NAMALWA (cell line): Measurements from ENCODE around the gene UCK2.

Experiments used
- DNase-seq: peaks from one replicate; pipeline ENCODE4 v3.0.0-alpha.2; 2015; ENCODE audit warnings: low spot score

Gene UCK2

DNA sequence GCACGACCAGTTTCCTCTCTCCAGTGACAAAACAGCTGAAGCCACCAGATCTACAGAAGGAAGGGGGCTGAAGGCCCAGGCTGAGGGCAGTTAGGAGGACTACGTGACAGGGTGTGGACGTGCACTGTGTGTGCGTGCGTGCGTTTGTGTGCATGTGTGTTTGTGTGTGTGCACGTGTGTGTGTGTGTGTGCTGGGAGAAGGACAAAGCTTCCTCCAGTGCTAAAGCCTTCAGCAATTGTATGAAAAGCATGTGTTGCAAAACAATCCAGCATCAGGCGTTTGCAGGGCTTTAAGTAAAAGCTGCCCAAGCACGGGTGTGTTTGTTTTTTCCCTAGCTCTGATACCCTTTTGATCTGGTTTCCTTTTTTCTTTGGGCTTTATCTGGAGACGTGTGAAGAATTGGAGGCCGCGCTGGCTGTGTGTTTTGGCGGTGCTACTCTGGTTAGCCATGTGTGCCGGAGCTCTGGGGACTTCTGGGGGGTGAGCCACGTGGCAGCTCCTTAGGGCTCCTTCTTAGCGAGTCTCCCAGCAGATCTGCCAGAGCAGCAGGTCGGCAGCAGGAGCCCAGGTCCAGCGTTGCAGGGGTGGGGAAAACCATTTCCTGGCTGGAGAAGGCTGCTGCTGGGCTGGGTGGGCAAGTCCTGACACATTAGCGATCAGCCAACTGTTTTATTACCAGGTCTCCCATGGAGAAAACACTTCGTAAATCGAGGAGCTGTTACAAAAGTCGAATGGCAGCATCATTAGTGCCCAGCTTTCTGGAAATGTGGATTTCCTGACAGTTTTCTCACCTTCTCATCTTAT, 73.4 kb downstream of the UCK2 start:
- DNase-seq, result no peak

- DNase-seq, result no peak
Measured at GRCh38 chr1:165902565-165902964, 75.2 kb downstream of the UCK2 start.

DNA sequence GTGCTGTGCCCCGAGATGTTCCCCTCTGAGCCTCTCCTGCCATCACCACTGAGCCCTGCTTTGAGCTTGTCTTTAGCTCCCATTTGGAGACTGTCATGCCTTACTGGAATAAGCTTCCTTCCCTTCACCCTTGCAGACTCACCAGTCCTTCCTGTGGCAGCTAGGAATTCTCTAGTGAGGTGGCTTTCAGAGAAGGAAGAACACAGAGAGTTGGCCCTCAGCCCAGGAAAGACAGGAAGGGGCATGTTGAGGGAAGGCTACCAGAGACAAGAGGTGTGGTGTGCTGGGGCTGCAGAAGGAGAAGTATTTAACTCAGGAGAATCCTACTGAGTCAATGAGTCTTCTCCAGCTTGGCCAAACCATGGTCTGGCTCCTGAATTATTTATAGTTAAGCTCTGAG, 76.3 kb downstream of the UCK2 start:
- no peak for DNase-seq

GRCh38 chr1:165904948-165905347, 77.5 kb downstream of the UCK2 start:
- DNase-seq, result no peak

- DNase-seq, result no peak
Measured at GRCh38 chr1:165905853-165906252, 78.4 kb downstream of the UCK2 start.

- no peak for DNase-seq
Measured at GRCh38 chr1:165907256-165907857, 79.9 kb downstream of the UCK2 start.

DNA sequence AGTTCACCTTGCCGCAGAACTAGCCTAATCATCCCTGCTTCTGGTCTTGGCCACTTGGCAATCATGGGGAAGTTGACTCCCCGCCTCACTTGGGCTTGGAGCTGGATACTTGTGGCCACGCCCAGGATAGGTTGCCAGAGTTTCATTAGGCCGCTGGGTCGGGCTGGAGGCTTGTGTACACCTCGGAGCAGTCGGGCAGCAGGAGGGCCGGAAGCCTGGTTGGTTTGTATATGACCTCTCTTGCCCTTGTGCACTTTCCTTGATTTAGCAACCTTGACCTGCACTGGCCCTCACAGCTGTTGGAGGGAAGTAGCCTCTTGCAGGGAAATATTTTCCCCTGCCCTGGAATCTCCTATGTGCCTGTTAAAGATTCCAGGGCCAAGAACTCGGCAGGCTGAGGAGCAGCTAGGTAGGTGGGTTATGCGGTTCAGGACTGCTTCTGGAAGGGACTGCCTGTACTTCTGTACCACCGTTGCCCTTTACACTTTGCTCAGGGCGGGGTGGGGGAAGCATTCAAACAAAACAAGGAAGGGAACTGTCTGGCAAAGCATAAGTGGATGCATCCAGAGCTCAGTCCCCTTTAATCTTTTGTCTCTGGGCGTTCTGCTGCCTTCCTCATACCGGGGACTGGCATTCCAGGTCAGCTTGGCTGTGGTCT, 83.5 kb downstream of the UCK2 start:
- DNase-seq, result no peak

- DNase-seq, result no peak
Measured at GRCh38 chr1:165911609-165912281, 84.3 kb downstream of the UCK2 start.

DNA sequence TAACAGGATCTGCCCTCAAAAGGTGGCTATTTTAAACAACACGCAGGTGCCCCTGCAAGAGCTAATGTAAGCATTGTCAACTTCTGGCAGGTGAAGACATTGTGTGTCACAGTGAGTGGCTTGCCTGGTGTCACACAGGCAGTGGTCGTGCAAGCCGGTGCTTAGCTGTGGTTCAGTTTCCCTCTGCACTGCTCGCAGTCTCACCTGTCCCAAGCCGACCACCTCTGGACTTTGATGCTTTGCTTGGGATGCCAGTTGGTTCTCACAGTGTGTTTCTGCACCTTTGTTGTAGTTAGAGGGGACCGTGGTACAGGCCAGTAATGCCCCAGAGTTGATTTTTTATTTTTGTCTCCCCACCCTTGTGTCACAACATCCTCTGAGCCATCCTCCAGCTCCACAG, 85.2 kb downstream of the UCK2 start:
- DNase-seq, result peak; percentile 16

DNA sequence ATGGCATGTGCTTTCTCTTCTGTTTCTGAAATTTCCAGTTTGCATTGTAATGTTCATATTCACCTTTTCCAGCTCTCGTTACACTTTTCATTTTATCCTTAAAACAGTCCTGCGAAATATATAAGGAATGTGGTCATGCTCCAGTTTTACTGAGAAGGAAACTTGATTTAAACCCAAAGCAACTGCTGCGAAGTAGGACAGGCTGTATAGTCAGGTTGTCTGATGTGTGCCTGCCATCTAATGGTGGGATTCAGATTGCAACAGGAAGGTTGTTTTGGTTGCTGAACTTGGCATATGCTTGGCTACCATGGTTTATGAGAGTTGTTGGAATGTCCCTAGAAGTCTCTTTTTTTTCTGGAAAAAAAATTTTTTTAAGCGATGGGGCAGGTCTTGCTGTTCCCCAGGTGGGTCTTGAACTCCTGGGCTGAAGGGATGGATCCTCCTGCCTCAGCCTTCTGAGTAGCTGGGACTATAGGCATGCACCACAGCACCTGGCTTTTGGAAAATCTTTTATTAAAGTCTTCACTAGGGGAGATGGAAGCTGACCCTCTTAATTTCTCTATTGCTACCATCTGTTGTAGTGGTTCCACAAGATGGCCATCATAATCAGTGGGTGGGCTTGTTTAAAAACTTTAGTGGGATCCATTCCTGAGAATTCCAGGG, 86.9 kb downstream of the UCK2 start:
- DNase-seq, result peak; percentile 89

- no peak for DNase-seq
Measured at GRCh38 chr1:165915480-165915879, 88.1 kb downstream of the UCK2 start.

DNA sequence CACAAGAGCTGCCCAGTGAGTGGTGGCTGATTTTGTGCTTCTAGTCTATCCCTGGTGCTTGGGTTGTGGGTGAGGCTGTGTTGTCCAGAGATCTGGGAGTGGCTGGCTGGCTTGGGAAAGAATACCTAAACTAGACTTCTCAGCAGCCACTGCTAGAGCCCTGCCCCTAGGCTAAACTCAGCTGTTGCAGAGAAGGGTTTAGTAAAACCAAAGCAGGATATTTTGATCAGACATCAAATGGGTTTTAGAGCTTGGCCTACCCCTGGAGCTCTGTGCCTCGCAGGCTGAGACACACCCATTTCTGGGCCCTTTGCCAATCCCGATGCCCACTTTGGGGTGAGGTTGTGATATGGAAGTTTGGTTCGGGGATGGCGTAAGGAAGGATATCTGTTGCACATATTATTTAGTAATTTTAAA, 88.5 kb downstream of the UCK2 start:
- no peak for DNase-seq

DNA sequence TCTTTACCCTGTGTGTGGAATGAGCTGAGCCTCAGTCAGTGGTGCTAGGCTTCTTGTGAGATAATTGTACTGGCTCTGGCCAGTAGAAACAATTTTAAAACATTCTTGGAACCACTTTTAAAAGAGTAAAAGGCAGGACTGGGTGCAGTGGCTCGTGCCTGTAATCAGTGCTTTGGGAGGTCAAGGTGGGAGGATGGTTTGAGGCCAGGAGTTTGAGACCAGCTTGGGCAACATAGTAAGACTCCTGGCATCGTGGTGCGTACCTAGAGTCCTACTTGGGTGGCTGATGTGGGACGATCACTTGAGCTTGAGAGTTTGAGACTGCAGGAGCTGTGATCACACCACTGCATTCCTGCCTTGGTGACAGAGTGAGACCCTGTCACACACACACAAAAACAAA, 89.8 kb downstream of the UCK2 start:
- DNase-seq, result no peak

GRCh38 chr1:165924117-165924516, 96.7 kb downstream of the UCK2 start:
- DNase-seq, result no peak

DNA sequence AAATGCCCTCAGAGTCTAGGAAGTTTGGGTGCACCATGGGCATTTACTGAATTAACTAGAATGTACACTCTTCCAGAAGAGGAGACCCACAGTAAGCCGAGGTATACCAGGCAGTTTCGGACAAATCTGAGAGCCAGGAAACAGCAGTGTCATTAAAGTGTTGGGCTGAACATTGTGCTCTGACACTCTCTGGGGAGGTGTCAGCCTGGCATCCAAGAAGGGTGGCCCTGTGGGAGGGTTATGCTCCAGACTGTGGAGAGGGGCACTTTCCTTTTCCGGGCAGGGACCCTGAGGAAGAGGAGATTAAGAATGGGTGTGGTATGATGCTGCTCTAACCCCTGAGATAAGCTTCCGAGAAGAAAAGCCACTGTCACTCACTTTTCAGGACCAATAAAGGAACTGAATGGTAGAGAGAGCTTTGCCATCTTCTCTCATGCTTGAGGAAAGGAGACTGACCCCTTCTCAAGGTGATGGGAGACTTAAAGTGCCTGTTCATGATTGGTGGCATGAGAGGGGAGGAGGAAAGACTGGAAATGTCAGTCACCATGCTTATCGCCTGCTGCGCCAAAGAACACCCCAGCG, 98.2 kb downstream of the UCK2 start:
- no peak for DNase-seq

DNA sequence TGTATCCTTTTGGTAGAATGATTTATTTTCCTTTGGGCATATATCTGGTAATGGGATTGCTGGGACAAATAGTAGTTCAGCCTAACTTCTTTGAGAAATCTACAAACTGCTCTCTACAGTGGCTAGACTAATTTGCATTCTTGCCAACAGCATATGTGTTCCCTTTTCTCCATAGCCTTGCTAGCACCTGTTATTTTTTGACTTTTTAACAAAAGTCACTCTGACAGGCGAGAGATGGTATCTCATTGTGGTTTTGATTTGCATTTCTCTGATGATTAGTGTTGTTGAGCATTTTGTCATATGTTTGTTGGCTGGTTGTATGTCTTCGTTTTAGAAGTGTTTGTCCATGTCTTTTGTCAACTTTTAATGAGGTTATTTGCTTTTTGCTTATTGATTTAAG, 99.8 kb downstream of the UCK2 start:
- peak; percentile 81 for DNase-seq

DNA sequence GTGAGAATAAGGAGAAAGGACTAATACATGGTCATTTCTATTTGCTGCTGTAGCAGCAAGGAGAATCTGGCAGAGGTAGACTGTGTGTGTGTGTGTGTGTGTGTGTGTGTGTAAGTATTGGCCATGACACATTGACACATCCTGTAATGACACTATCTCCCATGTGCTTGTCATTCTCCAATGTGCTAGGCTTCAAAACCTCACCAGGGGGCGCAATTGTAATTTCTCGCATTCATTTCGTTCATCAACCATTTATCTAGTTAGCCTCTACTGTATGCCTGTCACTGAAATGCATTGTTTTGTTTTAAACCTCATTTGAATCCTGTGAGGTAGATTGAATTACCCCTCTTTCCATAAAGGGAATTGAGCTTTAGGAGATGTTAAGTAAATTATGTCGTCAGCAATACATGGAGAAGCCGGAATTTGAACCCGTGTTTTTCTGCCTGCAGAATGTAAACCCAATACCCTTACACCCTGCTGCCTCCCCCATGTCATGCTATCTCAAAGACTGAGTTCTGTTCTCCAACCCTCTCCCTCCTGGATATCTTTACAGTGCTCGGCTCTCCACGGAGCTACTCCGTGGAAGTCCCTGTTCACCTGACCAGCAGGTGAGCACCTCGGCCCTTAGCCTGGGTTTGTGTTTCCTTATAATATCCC, 100.8 kb downstream of the UCK2 start:
- peak; percentile 91 for DNase-seq

DNA sequence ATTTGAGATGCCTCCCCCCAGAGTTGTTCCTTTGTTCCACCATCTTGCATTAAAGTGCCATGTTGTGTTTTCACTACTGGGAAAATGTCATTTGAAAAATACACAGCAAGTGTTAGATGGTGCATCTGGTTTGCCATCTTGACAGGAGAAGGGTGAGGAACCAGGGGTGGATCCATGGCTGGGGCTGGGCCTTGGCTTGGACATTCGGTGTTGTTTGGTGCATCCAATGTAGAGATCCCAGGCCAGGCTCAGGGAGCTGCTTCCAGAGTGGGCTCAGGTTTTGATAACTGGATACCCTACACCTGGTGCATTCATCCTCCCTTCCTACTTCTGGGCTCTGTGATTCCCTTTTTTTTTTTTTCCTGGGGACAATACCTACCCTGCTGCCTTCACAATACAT, 103.5 kb downstream of the UCK2 start:
- DNase-seq, result no peak

DNA sequence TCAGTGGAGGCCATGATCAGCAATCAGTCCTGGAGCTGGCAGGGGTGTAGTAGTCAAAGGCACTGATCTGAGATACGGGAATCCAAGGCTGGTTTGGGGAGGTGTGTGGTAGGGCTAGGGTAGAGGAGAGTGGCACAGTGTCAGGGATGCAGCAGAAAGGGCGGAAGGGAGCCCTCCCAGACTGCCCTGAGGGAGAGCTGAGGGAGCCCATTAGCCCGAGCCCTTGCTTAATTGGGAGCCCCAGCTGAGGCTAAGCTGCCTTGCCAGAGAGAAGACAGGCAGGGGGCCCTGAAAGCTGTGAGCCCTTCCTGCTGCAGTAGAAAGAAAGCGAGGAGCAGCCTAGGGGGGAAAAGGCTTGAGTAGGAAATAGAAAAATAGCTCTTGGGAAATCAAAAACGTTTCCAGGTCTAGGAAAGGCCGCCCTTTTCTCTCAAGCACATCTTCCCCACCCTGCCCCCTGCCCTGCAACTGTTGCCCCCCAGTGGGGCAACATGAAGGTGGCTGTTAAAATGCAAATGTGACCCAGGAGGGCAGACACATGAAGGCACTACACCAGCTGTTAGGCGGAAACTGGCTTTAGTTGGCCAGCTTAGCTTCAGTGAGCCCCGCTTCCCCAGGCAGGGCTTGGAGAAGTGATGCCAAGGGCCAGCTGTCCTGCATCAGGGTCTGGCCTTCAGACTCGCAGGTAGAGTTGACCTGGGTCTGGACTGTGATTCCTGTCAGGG, 106.2 kb downstream of the UCK2 start:
- peak; percentile 40 for DNase-seq

DNA sequence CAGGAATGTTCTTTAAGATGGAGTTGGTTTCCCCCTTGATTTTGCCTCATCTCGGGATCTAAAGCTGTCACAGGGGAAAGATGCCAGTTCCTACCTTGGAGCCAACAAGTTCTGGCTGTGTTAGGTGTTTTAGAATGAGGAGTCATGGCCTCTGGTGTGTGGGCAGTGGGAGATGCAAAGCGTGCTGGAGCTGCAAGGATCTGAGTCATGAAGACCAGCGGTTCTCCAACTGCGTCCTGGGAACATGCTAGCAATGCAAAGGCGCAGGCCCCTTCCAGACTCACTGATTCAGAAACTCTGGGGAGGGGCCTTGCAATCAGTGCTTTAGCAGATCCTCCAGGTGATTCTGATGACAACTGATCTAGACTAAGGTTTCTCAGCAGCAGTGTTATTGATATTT, 109.1 kb downstream of the UCK2 start:
- no peak for DNase-seq

GRCh38 chr1:165937829-165938228, 110.4 kb downstream of the UCK2 start:
- DNase-seq, result no peak
